ENCODE data around the gene ADCK1.
"Not testable (repeated sequence)": the region's sequence is repeated elsewhere in the genome, so short reads cannot be mapped to it uniquely, and the experiment has no call there.

ADCK1 gene

GRCh38 chr14:77886010-77886409 is 86.1 kb downstream of the ADCK1 start:
- TF ChIP-seq EZH2phosphoT487 (IDR thresholded peaks at IDR 0.05; ENCODE audit: low read depth) (no peak), CTCF (IDR thresholded peaks at IDR 0.05; ENCODE audit: low read depth, low read length) (no peak)
- H4K20me1 ChIP-seq (ENCODE audit: insufficient read depth, low read length) = no peaks in the 10 kb centered on the region
- H3K9me3 ChIP-seq (ENCODE audit: insufficient read depth, low read length) = no peaks in the 10 kb centered on the region
- H3K79me2 ChIP-seq (ENCODE audit: low read length) = no peaks in the 10 kb centered on the region
- no peaks in the 10 kb centered on the region for H3K4me1 ChIP-seq (ENCODE audit: low read length)
- H3K4me3 ChIP-seq (ENCODE audit: low read length) = no peak overlapping the region
- no peaks in the 10 kb centered on the region for H3K36me3 ChIP-seq (replicated peaks; ENCODE audit: low read depth, low read length)
- H3K4me2 ChIP-seq (ENCODE audit: low read length) = no peak overlapping the region
- H3K9ac ChIP-seq (ENCODE audit: low read length) = no peak overlapping the region
- H3K27me3 ChIP-seq (ENCODE audit: low read depth, low read length) = no peaks in the 10 kb centered on the region
- H3K27ac ChIP-seq (ENCODE audit: low read length) = no peak overlapping the region
- H2AFZ ChIP-seq (ENCODE audit: low read depth, low read length) = no peak overlapping the region

DNA sequence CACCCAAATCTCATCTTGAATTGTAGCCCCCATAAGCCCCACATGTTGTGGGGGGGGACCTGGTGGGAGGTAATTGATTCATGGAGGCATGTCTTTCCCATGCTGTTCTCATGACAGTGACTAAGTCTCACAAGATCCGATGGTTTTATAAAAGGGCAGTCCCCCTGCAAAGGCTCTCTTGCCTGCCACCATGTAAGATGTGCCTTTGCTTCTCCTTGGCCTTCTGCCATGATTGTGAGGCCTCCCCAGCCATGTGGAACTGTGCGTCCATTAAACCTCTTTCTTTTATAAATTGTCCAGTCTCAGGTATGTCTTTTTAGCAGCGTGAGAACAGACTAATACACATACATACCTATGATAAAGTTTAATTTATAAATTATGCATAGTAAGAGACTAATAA is 89.0 kb downstream of the ADCK1 start:
- H2AFZ ChIP-seq (ENCODE audit: low read depth, low read length); H3K79me2 ChIP-seq (ENCODE audit: low read length); H3K27me3 ChIP-seq (ENCODE audit: low read depth, low read length); H3K36me3 ChIP-seq (replicated peaks; ENCODE audit: low read depth, low read length); H3K27ac ChIP-seq (ENCODE audit: low read length); H3K4me1 ChIP-seq (ENCODE audit: low read length); H4K20me1 ChIP-seq (ENCODE audit: insufficient read depth, low read length); H3K4me3 ChIP-seq (ENCODE audit: low read length); H3K9ac ChIP-seq (ENCODE audit: low read length); H3K4me2 ChIP-seq (ENCODE audit: low read length); H3K9me3 ChIP-seq (ENCODE audit: insufficient read depth, low read length): not testable (repeated sequence)

DNA sequence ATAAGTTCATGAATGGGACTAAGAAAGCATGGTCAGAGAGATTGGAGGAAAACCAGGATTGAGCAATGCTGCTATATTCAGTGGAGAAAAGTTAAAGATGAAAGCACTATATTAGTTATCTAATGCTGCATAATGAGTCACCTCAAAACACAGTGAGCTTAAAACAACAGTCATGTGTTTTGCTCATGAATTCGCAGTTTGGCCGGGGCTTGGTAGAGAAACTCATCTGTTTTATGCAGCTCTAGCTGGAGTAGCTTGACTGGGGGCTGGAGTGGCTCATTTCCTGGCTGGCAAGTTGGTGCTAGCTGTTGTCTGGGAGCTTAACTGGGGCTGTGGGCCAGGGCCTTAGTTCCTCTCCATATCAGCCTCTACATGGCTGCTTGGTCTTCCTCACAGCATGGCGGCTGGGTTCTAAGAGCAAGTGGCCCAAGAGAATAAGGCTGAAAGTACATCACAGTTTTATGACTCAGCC is 90.1 kb downstream of the ADCK1 start:
- H3K9ac ChIP-seq (ENCODE audit: low read length) = no peak overlapping the region
- no peak overlapping the region for H3K4me2 ChIP-seq (ENCODE audit: low read length)
- H3K79me2 ChIP-seq (ENCODE audit: low read length) = no peaks in the 10 kb centered on the region
- no peak for TF ChIP-seq CTCF (IDR thresholded peaks at IDR 0.05; ENCODE audit: low read depth, low read length)
- TF ChIP-seq EZH2phosphoT487 (IDR thresholded peaks at IDR 0.05; ENCODE audit: low read depth) = no peak
- no peak overlapping the region for H3K27ac ChIP-seq (ENCODE audit: low read length)
- H4K20me1 ChIP-seq (ENCODE audit: insufficient read depth, low read length) = no peaks in the 10 kb centered on the region
- H3K4me1 ChIP-seq (ENCODE audit: low read length) = no peaks in the 10 kb centered on the region
- no peaks in the 10 kb centered on the region for H3K36me3 ChIP-seq (replicated peaks; ENCODE audit: low read depth, low read length)
- no peaks in the 10 kb centered on the region for H3K9me3 ChIP-seq (ENCODE audit: insufficient read depth, low read length)
- H3K4me3 ChIP-seq (ENCODE audit: low read length) = no peak overlapping the region
- no peak overlapping the region for H2AFZ ChIP-seq (ENCODE audit: low read depth, low read length)
- no peaks in the 10 kb centered on the region for H3K27me3 ChIP-seq (ENCODE audit: low read depth, low read length)

- no peaks in the 10 kb centered on the region for H3K27me3 ChIP-seq (ENCODE audit: low read depth, low read length)
- no peaks in the 10 kb centered on the region for H3K4me1 ChIP-seq (ENCODE audit: low read length)
- no peaks in the 10 kb centered on the region for H3K9me3 ChIP-seq (ENCODE audit: insufficient read depth, low read length)
- H4K20me1 ChIP-seq (ENCODE audit: insufficient read depth, low read length) = no peaks in the 10 kb centered on the region
- TF ChIP-seq EZH2phosphoT487 (IDR thresholded peaks at IDR 0.05; ENCODE audit: low read depth) = no peak
- no peak for TF ChIP-seq CTCF (IDR thresholded peaks at IDR 0.05; ENCODE audit: low read depth, low read length)
- H3K79me2 ChIP-seq (ENCODE audit: low read length) = no peaks in the 10 kb centered on the region
- no peak overlapping the region for H3K27ac ChIP-seq (ENCODE audit: low read length)
- no peak overlapping the region for H3K4me3 ChIP-seq (ENCODE audit: low read length)
- H2AFZ ChIP-seq (ENCODE audit: low read depth, low read length) = no peak overlapping the region
- H3K36me3 ChIP-seq (replicated peaks; ENCODE audit: low read depth, low read length) = no peaks in the 10 kb centered on the region
- no peak overlapping the region for H3K4me2 ChIP-seq (ENCODE audit: low read length)
- H3K9ac ChIP-seq (ENCODE audit: low read length) = no peak overlapping the region
Observed at GRCh38 chr14:77890873-77891272, 91.0 kb downstream of the ADCK1 start.

GRCh38 chr14:77892381-77892871 is 92.5 kb downstream of the ADCK1 start:
- no peaks in the 10 kb centered on the region for H3K4me1 ChIP-seq (ENCODE audit: low read length)
- TF ChIP-seq EZH2phosphoT487 (IDR thresholded peaks at IDR 0.05; ENCODE audit: low read depth) = no peak
- TF ChIP-seq CTCF (IDR thresholded peaks at IDR 0.05; ENCODE audit: low read depth, low read length) = no peak
- no peak overlapping the region for H3K4me3 ChIP-seq (ENCODE audit: low read length)
- H3K4me2 ChIP-seq (ENCODE audit: low read length) = no peak overlapping the region
- no peaks in the 10 kb centered on the region for H3K27me3 ChIP-seq (ENCODE audit: low read depth, low read length)
- no peaks in the 10 kb centered on the region for H4K20me1 ChIP-seq (ENCODE audit: insufficient read depth, low read length)
- H2AFZ ChIP-seq (ENCODE audit: low read depth, low read length) = no peak overlapping the region
- no peaks in the 10 kb centered on the region for H3K79me2 ChIP-seq (ENCODE audit: low read length)
- no peak overlapping the region for H3K27ac ChIP-seq (ENCODE audit: low read length)
- H3K9ac ChIP-seq (ENCODE audit: low read length) = no peak overlapping the region
- no peaks in the 10 kb centered on the region for H3K36me3 ChIP-seq (replicated peaks; ENCODE audit: low read depth, low read length)
- H3K9me3 ChIP-seq (ENCODE audit: insufficient read depth, low read length) = no peaks in the 10 kb centered on the region

Data from OCI-LY3 (cell line).